ENCODE measurements around the gene LENG8.

GRCh38 chr19:54436031-54436523, 12.9 kb upstream of the LENG8 start:
- TF ChIP-seq, protein P1, sequence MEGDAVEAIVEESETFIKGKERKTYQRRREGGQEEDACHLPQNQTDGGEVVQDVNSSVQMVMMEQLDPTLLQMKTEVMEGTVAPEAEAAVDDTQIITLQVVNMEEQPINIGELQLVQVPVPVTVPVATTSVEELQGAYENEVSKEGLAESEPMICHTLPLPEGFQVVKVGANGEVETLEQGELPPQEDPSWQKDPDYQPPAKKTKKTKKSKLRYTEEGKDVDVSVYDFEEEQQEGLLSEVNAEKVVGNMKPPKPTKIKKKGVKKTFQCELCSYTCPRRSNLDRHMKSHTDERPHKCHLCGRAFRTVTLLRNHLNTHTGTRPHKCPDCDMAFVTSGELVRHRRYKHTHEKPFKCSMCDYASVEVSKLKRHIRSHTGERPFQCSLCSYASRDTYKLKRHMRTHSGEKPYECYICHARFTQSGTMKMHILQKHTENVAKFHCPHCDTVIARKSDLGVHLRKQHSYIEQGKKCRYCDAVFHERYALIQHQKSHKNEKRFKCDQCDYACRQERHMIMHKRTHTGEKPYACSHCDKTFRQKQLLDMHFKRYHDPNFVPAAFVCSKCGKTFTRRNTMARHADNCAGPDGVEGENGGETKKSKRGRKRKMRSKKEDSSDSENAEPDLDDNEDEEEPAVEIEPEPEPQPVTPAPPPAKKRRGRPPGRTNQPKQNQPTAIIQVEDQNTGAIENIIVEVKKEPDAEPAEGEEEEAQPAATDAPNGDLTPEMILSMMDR (conservative IDR thresholded peaks at IDR 0.05), result no peak
- no peak for TF ChIP-seq ZFX (IDR thresholded peaks at IDR 0.05)

Measured in C4-2B (cell line).